GM18861 (cell line): Measurements from ENCODE around the gene EXOC3L1.

Experiments
- ATAC-seq: cut with Tn5 transposase; IDR thresholded peaks from one replicate; pipeline ENCODE4 v1.9.1; 2021; ENCODE audit not compliant: unreplicated experiment

Gene EXOC3L1

GRCh38 chr16:67199011-67199807, 9.3 kb upstream of the EXOC3L1 start, which contains the start of gene ELMO3:
Gene ELMO3, plus strand, starts transcription at chr16:67199131. Its CDS starts 196 bp downstream, at chr16:67199327.
- ATAC-seq, result no peak

- no peak for ATAC-seq
These were observed 8.3 kb upstream of the EXOC3L1 start for GRCh38 chr16:67198238-67198734.

- no peak for ATAC-seq
These were observed 7.8 kb upstream of the EXOC3L1 start for GRCh38 chr16:67197704-67198103.

- ATAC-seq, result no peak
These were observed 6.9 kb upstream of the EXOC3L1 start for GRCh38 chr16:67196881-67197280.

- no peak for ATAC-seq
These were observed 5.7 kb upstream of the EXOC3L1 start for GRCh38 chr16:67195676-67196075.

- no peak for ATAC-seq
These were observed 4.3 kb upstream of the EXOC3L1 start for GRCh38 chr16:67194260-67194659.

- ATAC-seq, result no peak
These were observed 3.6 kb upstream of the EXOC3L1 start for GRCh38 chr16:67193536-67193935.

- no peak for ATAC-seq
These were observed 2.9 kb upstream of the EXOC3L1 start for GRCh38 chr16:67192781-67193361.

GRCh38 chr16:67191995-67192681, 2.2 kb upstream of the EXOC3L1 start, which contains the start of gene E2F4:
Gene E2F4, plus strand, starts transcription at chr16:67192155. Its CDS starts 73 bp downstream, at chr16:67192228.
- peak; percentile 77 for ATAC-seq

- ATAC-seq, result peak; percentile 10
These were observed 1.6 kb upstream of the EXOC3L1 start for GRCh38 chr16:67191411-67191994.

GRCh38 chr16:67190448-67191399, 788 bp upstream of the EXOC3L1 start:
- no peak for ATAC-seq

GRCh38 chr16:67188798-67189197, 1.1 kb downstream of the EXOC3L1 start:
- no peak for ATAC-seq

GRCh38 chr16:67188323-67188722, 1.6 kb downstream of the EXOC3L1 start:
- no peak for ATAC-seq

GRCh38 chr16:67187175-67187890, 2.6 kb downstream of the EXOC3L1 start:
- ATAC-seq, result no peak

GRCh38 chr16:67186550-67186950, 3.4 kb downstream of the EXOC3L1 start:
- no peak for ATAC-seq

GRCh38 chr16:67185651-67186134, 4.2 kb downstream of the EXOC3L1 start:
- ATAC-seq, result no peak

- peak; percentile 27 for ATAC-seq
These were observed 4.8 kb downstream of the EXOC3L1 start for GRCh38 chr16:67184995-67185650.

GRCh38 chr16:67184453-67184994, 5.4 kb downstream of the EXOC3L1 start:
- ATAC-seq, result no peak
